Measurements from ENCODE around the gene MAGOH.

- no peak for TF ChIP-seq CTCF (IDR thresholded peaks at IDR 0.05 in 8 of 11, conservative IDR thresholded peaks at IDR 0.05 in 3 of 11)
- no peak for TF ChIP-seq POLR2A (IDR thresholded peaks at IDR 0.05)
Observed at GRCh38 chr1:53206735-53207379, 31.5 kb downstream of the MAGOH start.

Measured in spleen (tissue), 7 donors.